K562 (cell line): ENCODE data around the gene LRRC41. TPM values are rescaled to one million over a fixed set of nuclear protein-coding genes. Genes with fewer than 3 reads are reported as not detected.

Source experiments
- CREB1 ChIP-seq, 2 experiments: sonication (generic) in 1 of 2; formaldehyde crosslinking in 1 of 2; IDR thresholded peaks; 2 replicates each; pipeline versions ENCODE4 v1.6.1 to v1.8.0; 2012 to 2022; ENCODE audit warnings: inconsistent platforms in 1 of 2, mild to moderate bottlenecking in 1 of 2, missing genetic modification reagents in 1 of 2, moderate library complexity in 1 of 2
- E4F1 ChIP-seq: fragments of 250-450 bp; sonication (Bioruptor Pico); IDR thresholded peaks from 2 replicates; pipeline ENCODE4 v1.5.0; 2021; ENCODE audit warnings: mild to moderate bottlenecking, borderline replicate concordance
- KLF13 ChIP-seq: fragments of 450-650 bp; IDR thresholded peaks from 2 replicates; pipeline ENCODE4 v1.6.1; 2016; ENCODE audit warnings: missing genetic modification characterization, low read depth, mild to moderate bottlenecking, missing compliant biosample characterization, moderate library complexity, borderline replicate concordance
- MEF2D ChIP-seq: conservative IDR thresholded peaks from 2 replicates; pipeline ENCODE4 v1.6.1; 2016; ENCODE audit warnings: low read depth, missing genetic modification characterization, missing compliant biosample characterization
- MYBL2 ChIP-seq, 2 experiments: fragments of 450-650 bp in 1 of 2; sonication (generic) in 1 of 2; formaldehyde crosslinking in 1 of 2; IDR thresholded peaks; 2 replicates each; pipeline versions ENCODE4 v1.6.1 to v1.8.1; 2017 to 2022; ENCODE audit warnings: borderline replicate concordance in 1 of 2, inconsistent platforms in 1 of 2, low read depth in 1 of 2, mild to moderate bottlenecking in 1 of 2, missing genetic modification reagents in 1 of 2, moderate library complexity in 1 of 2
- NKRF ChIP-seq: fragments of 450-650 bp; IDR thresholded peaks from 2 replicates; pipeline ENCODE4 v1.6.1; 2016; ENCODE audit warnings: borderline replicate concordance
- NUFIP1 ChIP-seq: fragments of 450-650 bp; IDR thresholded peaks from 2 replicates; pipeline ENCODE4 v1.6.1; 2018; ENCODE audit not compliant: partially characterized antibody
- PHF8 ChIP-seq: fragments of 200-600 bp; sonication (generic); IDR thresholded peaks from 2 replicates; pipeline ENCODE4 v1.6.1; 2012; ENCODE audit warnings: mixed run types, mild to moderate bottlenecking, inconsistent platforms, low read length, moderate library complexity, borderline replicate concordance
- PML ChIP-seq: IDR thresholded peaks from 2 replicates; pipeline ENCODE4 v1.6.1; 2012; ENCODE audit warnings: low read length, inconsistent platforms
- POU5F1 ChIP-seq: fragments of 150-350 bp; IDR thresholded peaks from 2 replicates; pipeline ENCODE4 v1.6.1; 2014; ENCODE audit warnings: borderline replicate concordance, low read length, low read depth, mild to moderate bottlenecking; ENCODE audit not compliant: partially characterized antibody
- RBM17 ChIP-seq: fragments of 200-400 bp; formaldehyde crosslinking; IDR thresholded peaks from 2 replicates; pipeline ENCODE4 v1.6.1; 2017; ENCODE audit warnings: low read depth, mild to moderate bottlenecking, low read length, borderline replicate concordance
- ZNF408 ChIP-seq: fragments of 250-450 bp; sonication (Bioruptor Pico); IDR thresholded peaks from 2 replicates; pipeline ENCODE4 v1.4.0; 2020; ENCODE audit warnings: low read depth, mild to moderate bottlenecking, moderate library complexity
- polyA plus RNA-seq, 8 experiments: library from polyadenylated mRNA; depleted of rRNA in 4 of 8; stranded (reverse) in 5 of 8; unstranded in 3 of 8; fragments of >200 nt; fragmentation: Nextera tagmentation in 2 of 8; fragmentation: Illumina TruSeq in 1 of 8; extraction: Ambion mirVana in 2 of 8; extraction: Trizol in 1 of 8; gene quantifications; 2 replicates each; pipeline versions ENCODE4 v1.2.1 to v1.2.3, GENCODE V29; 2011 to 2014; ENCODE audit warnings: inconsistent platforms in 1 of 8, missing spikeins in 1 of 8
- total RNA-seq, 7 experiments: library from RNA; depleted of rRNA in 6 of 7; stranded (reverse); fragments of >200 nt in 6 of 7; fragmentation: Illumina TruSeq in 2 of 7; extraction: Trizol in 2 of 7; gene quantifications; 2 replicates each; pipeline versions ENCODE4 v1.2.1 to v1.2.3, GENCODE V29; 2011 to 2021; ENCODE audit warnings: low replicate concordance in 1 of 7
- TF ChIP-seq, protein P1 (sequence below): fragments of 150-350 bp; conservative IDR thresholded peaks from 2 replicates; pipeline ENCODE4 v1.6.1; 2014; ENCODE audit warnings: low read length
- TF ChIP-seq, protein P2 (sequence below): fragments of 450-650 bp; formaldehyde crosslinking; IDR thresholded peaks from 2 replicates; pipeline ENCODE4 v1.4.0; 2022; ENCODE audit warnings: missing genetic modification characterization
- TF ChIP-seq, protein P3 (sequence below), 2 experiments: fragments of 250-450 bp in 1 of 2; fragments of 450-650 bp in 1 of 2; sonication (Bioruptor Pico) in 1 of 2; IDR thresholded peaks; 2 replicates each; pipeline versions ENCODE4 v1.6.1 to v1.8.0; 2016 to 2021; ENCODE audit warnings: mild to moderate bottlenecking in 2 of 2, moderate library complexity in 2 of 2, missing compliant biosample characterization in 1 of 2, missing genetic modification characterization in 1 of 2

The LRRC41 gene
- total and polyA plus RNA-seq, 9 of the 15 experiments (the other 6 are each of a cell fraction or from before 2014, with no cell fraction given): 10.5 to 64.7 (median 44.2) TPM

GRCh38 chr1:46303038-46303871 is at the start of gene LRRC41, which contains the start of gene UQCRH (continued):
- TF ChIP-seq, protein P1, sequence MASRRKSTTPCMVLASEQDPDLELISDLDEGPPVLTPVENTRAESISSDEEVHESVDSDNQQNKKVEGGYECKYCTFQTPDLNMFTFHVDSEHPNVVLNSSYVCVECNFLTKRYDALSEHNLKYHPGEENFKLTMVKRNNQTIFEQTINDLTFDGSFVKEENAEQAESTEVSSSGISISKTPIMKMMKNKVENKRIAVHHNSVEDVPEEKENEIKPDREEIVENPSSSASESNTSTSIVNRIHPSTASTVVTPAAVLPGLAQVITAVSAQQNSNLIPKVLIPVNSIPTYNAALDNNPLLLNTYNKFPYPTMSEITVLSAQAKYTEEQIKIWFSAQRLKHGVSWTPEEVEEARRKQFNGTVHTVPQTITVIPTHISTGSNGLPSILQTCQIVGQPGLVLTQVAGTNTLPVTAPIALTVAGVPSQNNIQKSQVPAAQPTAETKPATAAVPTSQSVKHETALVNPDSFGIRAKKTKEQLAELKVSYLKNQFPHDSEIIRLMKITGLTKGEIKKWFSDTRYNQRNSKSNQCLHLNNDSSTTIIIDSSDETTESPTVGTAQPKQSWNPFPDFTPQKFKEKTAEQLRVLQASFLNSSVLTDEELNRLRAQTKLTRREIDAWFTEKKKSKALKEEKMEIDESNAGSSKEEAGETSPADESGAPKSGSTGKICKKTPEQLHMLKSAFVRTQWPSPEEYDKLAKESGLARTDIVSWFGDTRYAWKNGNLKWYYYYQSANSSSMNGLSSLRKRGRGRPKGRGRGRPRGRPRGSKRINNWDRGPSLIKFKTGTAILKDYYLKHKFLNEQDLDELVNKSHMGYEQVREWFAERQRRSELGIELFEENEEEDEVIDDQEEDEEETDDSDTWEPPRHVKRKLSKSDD: peak; percentile 92
- TF ChIP-seq PHF8: peak; percentile 61
- TF ChIP-seq POU5F1: peak; percentile 25
- TF ChIP-seq NKRF: peak; percentile 70
- TF ChIP-seq ZNF408: no peak
- TF ChIP-seq, protein P2, sequence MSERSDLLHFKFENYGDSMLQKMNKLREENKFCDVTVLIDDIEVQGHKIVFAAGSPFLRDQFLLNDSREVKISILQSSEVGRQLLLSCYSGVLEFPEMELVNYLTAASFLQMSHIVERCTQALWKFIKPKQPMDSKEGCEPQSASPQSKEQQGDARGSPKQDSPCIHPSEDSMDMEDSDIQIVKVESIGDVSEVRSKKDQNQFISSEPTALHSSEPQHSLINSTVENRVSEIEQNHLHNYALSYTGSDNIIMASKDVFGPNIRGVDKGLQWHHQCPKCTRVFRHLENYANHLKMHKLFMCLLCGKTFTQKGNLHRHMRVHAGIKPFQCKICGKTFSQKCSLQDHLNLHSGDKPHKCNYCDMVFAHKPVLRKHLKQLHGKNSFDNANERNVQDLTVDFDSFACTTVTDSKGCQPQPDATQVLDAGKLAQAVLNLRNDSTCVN (CRISPR knock-in tag): 0 out of 2 replicates have a peak, but pooled peaks have one; percentile 20
- TF ChIP-seq NUFIP1: peak; percentile 93
- peak; percentile 71; the same call in 1 of the 2 replicates for TF ChIP-seq CREB1 (IDR thresholded peaks at IDR 0.05)
- TF ChIP-seq CREB1 (CRISPR knock-in tag; IDR thresholded peaks at IDR 0.05): peak; percentile 32; the same call in 1 of the 2 replicates
- peak; percentile 49; the same call in 1 of the 2 replicates for TF ChIP-seq KLF13 (tag)
- TF ChIP-seq MYBL2 (IDR thresholded peaks at IDR 0.05; ENCODE audit: low read depth): no peak
- TF ChIP-seq MYBL2 (CRISPR knock-in tag; IDR thresholded peaks at IDR 0.05; ENCODE audit: borderline replicate concordance): no peak
- TF ChIP-seq, protein P3, sequence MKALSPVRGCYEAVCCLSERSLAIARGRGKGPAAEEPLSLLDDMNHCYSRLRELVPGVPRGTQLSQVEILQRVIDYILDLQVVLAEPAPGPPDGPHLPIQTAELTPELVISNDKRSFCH (CRISPR knock-in tag; IDR thresholded peaks at IDR 0.05): no peak
- TF ChIP-seq, protein P3 (tag; IDR thresholded peaks at IDR 0.05): peak; percentile 92
- TF ChIP-seq RBM17: no peak
- TF ChIP-seq E4F1 (CRISPR knock-in tag): no peak
- peak; percentile 55 for TF ChIP-seq PML
- peak; percentile 72; the same call in 1 of the 2 replicates for TF ChIP-seq MEF2D
